HL-60 (cell line): ENCODE measurements around the gene UBTD1.

Experiments used
- DNase-seq, 2 experiments: peaks; one replicate each; pipeline ENCODE4 v3.0.0-alpha.2; 2010 to 2020; ENCODE audit warnings: low read depth in 1 of 2, low spot score in 1 of 2
- H3K27ac ChIP-seq: fragments of 250-450 bp; sonication (Bioruptor Pico); replicated peaks from 2 replicates; pipeline ENCODE4 v1.5.1; 2020; ENCODE audit warnings: mild to moderate bottlenecking, moderate library complexity
- H3K27me3 ChIP-seq: fragments of 250-450 bp; sonication (Bioruptor Pico); 2 replicates; pipeline ENCODE4 v1.5.1; 2021; ENCODE audit warnings: mild to moderate bottlenecking, moderate library complexity; ENCODE audit not compliant: insufficient read depth, poor library complexity, severe bottlenecking
- H3K4me3 ChIP-seq: replicated peaks from 2 replicates; pipeline ENCODE4 v1.5.1; 2011; ENCODE audit warnings: mild to moderate bottlenecking, control low read depth, low read length; ENCODE audit not compliant: insufficient read depth
- GABPA ChIP-seq: IDR thresholded peaks from 2 replicates; pipeline ENCODE4 v1.6.1; 2012; ENCODE audit warnings: low read depth
- POLR2AphosphoS5 ChIP-seq: IDR thresholded peaks from 2 replicates; pipeline ENCODE4 v1.6.1; 2012; ENCODE audit warnings: low read depth
- SPI1 ChIP-seq: IDR thresholded peaks from 2 replicates; pipeline ENCODE4 v1.6.1; 2012; ENCODE audit warnings: low read depth, mild to moderate bottlenecking, borderline replicate concordance
- TF ChIP-seq, protein P1 (sequence below): IDR thresholded peaks from one replicate; pipeline ENCODE4 v1.5.1; 2011; ENCODE audit warnings: low read length, control low read depth, inconsistent platforms; ENCODE audit not compliant: insufficient read depth
- TF ChIP-seq, protein P2 (sequence below): IDR thresholded peaks from 2 replicates; pipeline ENCODE4 v1.6.1; 2012; ENCODE audit warnings: low read depth; ENCODE audit not compliant: insufficient replicate concordance

Gene UBTD1

DNA sequence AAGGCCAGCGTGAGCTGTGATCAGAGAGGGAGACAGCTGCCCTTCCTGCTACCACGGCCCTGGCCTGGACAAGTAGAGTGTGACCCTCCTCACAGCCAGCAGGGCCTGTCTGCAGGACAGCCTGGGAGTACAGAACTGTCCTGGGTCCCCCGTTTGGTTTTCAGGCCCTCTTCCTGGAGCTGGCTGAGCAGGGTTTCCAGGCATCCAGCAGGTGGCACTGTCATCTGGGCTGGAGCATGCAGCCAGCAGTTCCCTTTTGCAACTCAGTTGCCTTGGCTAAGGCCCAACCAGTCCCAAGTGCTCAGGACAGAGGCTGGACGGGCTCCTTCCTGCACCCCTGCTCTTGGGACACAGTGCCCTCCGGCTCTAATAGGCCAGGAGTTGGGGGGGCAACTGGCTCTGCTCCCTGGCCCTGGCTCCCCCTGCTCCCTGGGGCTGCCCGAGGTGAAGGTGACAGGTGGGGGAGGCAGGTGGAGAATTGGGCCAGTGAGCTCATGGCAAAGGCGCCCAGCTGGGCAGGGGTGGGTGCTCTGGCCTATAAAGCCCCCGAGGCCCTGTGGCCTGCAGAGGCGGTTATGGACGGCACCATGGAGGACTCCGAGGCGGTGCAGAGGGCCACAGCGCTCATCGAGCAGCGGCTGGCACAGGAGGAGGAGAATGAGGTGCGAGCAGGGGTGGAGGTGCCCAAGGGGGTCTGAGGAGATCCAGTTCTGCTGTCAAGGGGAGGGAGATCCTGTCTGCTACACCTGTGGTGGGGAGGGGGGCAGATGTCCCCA is 73.7 kb downstream of the UBTD1 start, which contains the start of gene ANKRD2:
Gene ANKRD2, plus strand, starts transcription at position 566 of the 776 bp plus-strand sequence. Its CDS starts 10 bp downstream, at position 576.
- TF ChIP-seq, protein P1, sequence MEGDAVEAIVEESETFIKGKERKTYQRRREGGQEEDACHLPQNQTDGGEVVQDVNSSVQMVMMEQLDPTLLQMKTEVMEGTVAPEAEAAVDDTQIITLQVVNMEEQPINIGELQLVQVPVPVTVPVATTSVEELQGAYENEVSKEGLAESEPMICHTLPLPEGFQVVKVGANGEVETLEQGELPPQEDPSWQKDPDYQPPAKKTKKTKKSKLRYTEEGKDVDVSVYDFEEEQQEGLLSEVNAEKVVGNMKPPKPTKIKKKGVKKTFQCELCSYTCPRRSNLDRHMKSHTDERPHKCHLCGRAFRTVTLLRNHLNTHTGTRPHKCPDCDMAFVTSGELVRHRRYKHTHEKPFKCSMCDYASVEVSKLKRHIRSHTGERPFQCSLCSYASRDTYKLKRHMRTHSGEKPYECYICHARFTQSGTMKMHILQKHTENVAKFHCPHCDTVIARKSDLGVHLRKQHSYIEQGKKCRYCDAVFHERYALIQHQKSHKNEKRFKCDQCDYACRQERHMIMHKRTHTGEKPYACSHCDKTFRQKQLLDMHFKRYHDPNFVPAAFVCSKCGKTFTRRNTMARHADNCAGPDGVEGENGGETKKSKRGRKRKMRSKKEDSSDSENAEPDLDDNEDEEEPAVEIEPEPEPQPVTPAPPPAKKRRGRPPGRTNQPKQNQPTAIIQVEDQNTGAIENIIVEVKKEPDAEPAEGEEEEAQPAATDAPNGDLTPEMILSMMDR, result peak; percentile 99
- TF ChIP-seq SPI1, result peak; percentile 64
- TF ChIP-seq, protein P2, sequence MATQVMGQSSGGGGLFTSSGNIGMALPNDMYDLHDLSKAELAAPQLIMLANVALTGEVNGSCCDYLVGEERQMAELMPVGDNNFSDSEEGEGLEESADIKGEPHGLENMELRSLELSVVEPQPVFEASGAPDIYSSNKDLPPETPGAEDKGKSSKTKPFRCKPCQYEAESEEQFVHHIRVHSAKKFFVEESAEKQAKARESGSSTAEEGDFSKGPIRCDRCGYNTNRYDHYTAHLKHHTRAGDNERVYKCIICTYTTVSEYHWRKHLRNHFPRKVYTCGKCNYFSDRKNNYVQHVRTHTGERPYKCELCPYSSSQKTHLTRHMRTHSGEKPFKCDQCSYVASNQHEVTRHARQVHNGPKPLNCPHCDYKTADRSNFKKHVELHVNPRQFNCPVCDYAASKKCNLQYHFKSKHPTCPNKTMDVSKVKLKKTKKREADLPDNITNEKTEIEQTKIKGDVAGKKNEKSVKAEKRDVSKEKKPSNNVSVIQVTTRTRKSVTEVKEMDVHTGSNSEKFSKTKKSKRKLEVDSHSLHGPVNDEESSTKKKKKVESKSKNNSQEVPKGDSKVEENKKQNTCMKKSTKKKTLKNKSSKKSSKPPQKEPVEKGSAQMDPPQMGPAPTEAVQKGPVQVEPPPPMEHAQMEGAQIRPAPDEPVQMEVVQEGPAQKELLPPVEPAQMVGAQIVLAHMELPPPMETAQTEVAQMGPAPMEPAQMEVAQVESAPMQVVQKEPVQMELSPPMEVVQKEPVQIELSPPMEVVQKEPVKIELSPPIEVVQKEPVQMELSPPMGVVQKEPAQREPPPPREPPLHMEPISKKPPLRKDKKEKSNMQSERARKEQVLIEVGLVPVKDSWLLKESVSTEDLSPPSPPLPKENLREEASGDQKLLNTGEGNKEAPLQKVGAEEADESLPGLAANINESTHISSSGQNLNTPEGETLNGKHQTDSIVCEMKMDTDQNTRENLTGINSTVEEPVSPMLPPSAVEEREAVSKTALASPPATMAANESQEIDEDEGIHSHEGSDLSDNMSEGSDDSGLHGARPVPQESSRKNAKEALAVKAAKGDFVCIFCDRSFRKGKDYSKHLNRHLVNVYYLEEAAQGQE, result no peak
- DNase-seq, result peak; percentile 61 to 80
- Histone ChIP-seq H3K27ac (no peak within 1 kb of the TSS), H3K4me3 (no peak within 1 kb of the TSS), H3K27me3 (no peaks in the 10 kb centered on the region)

DNA sequence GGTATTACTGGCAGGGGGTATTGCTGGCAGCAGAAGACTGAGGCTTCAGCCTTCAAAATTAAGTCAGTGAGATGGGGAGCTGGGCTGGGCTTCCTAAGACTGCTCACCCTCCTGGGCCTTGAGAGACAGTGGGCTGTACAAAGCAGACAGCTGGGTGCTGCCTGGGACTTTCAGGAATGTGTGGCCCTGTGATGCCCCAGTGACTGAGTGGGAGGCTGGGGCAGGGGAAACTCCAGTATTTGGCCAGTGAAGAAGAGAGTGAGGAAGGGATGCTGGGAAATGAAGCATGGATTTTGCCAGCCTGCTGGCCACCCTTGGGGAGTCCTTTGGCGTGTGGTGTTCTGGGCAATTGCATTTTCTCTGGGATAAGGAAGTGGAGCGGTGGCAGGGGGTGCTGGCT is 74.3 kb downstream of the UBTD1 start:
- TF ChIP-seq POLR2AphosphoS5, result no peak
- TF ChIP-seq, protein P2, result no peak
- TF ChIP-seq, protein P1, result no peak
- no peak for TF ChIP-seq SPI1
- no peak for TF ChIP-seq GABPA
- no peak for DNase-seq
- H3K27me3 ChIP-seq, result no peaks in the 10 kb centered on the region
- no peak overlapping the region for H3K27ac ChIP-seq
- no peak overlapping the region for H3K4me3 ChIP-seq

DNA sequence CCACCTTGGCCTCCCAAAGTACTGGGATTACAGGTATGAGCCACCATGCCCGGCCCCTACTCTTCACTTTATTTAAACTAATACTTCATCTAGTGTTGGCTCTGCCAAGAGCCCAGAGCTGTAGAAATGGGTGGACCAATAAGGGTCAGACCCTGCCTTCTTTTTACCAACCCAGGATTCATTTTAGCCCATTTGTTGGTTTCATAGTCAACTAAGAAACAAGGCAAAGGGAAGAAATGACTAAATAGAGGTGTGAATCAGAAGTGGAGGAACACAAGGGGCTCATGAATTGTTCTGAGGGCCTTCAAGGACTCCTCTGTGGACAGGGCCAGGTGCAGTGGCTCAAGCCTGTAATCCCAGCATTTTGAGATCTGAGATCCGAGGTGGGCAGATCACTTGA is 74.9 kb downstream of the UBTD1 start:
- no peak overlapping the region for H3K4me3 ChIP-seq
- no peak for TF ChIP-seq GABPA
- TF ChIP-seq, protein P1, result no peak
- TF ChIP-seq POLR2AphosphoS5, result no peak
- no peak overlapping the region for H3K27ac ChIP-seq
- no peaks in the 10 kb centered on the region for H3K27me3 ChIP-seq
- no peak for DNase-seq
